IMR-90 (cell line): ENCODE data around the gene SELENOH. TPM values are rescaled to one million over a fixed set of nuclear protein-coding genes. Genes with fewer than 3 reads are reported as not detected.

Experiments
- BHLHE40 ChIP-seq: fragments of 150-350 bp; IDR thresholded peaks from 2 replicates; pipeline ENCODE4 v1.6.1; 2016; ENCODE audit warnings: mild to moderate bottlenecking, low read depth, low read length
- FOS ChIP-seq: fragments of 150-350 bp; IDR thresholded peaks from 2 replicates; pipeline ENCODE4 v1.6.1; 2016; ENCODE audit warnings: low read depth, low read length
- MAFK ChIP-seq: IDR thresholded peaks from 2 replicates; pipeline ENCODE4 v1.6.1; 2012; ENCODE audit warnings: low read depth, low read length, improper control_type of control experiment
- MXI1 ChIP-seq: IDR thresholded peaks from 2 replicates; pipeline ENCODE4 v1.6.1; 2012; ENCODE audit warnings: low read depth, mild to moderate bottlenecking, low read length, moderate library complexity, borderline replicate concordance
- polyA plus RNA-seq, 3 experiments: library from polyadenylated mRNA; depleted of rRNA; stranded (reverse); fragments of >200 nt; gene quantifications; 2 replicates each; pipeline ENCODE4 v1.2.3, GENCODE V29; 2012; ENCODE audit warnings: low replicate concordance in 1 of 3
- total RNA-seq: library from RNA; depleted of rRNA; stranded (reverse); fragments of >200 nt; gene quantifications from 2 replicates; pipeline ENCODE4 v1.2.3, GENCODE V29; 2012

Gene SELENOH
- total and polyA plus RNA-seq, 2 of the 4 experiments (the other 2 are of a cell fraction), result 40.3 to 107 TPM

DNA sequence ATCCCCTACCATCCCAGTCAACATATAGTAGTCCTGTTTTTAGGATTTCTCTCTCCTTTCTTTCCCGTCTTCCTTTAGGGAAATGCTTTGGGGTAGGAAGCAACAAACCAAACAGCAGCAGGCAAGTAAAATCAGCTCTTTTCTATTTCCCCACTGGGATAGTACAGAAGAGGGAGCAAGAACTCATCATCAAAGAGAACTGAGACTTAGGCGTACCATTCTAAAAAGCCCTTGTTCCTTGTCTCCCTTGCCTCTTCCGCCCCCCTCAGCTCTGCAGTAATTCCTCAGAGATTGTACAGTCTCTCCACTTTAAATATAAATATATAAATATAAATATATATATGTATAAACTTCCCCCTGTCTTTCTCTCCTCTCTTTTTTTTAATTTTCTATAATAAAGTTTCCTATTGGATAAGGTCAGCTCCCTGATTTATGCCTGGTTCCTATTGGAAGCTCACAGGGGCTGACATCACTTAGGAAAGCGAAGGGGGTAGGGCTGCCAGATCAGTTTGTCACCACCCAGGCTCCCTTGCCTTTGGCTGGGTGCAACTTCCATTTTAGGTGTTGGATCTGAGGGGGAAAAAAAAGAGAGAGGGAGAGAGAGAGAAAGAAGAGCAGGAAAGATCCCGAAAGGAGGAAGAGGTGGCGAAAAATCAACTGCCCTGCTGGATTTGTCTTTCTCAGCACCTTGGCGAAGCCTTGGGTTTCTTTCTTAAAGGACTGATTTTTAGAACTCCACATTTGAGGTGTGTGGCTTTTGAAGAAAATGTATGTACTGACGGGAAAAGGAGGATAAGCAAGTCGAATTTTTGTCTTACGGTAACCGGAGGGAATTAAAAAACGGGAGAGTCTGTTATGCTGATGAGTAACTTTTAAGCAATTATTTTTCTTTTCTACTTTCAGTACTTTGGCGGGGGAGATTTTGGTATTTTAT lies 20.3 kb downstream of the SELENOH start, which contains the start of gene CTNND1 (continued):
- no peak for TF ChIP-seq BHLHE40
- no peak for TF ChIP-seq MAFK
- TF ChIP-seq MXI1, result no peak
- TF ChIP-seq FOS, result peak; percentile 32; the same call in 1 of the 2 replicates
